Stimulated activated CD8-positive, alpha-beta memory T cell treated with anti-CD3 and anti-CD28 coated beads, Interleukin-15, amount 100 ng/mL, for 48 hours (primary cell): ENCODE results near the gene TRIM43B.
"Not testable (repeated sequence)": the region's sequence is repeated elsewhere in the genome, so short reads cannot be mapped to it uniquely, and the experiment has no call there.

ENCODE experiments used
- DNase-seq, 2 donors: peaks; one replicate each; pipeline ENCODE4 v3.0.0-alpha.2; 2020; ENCODE audit warnings: low read depth in 2 of 2

Gene TRIM43B

GRCh38 chr2:95433973-95434372, 50.6 kb downstream of the TRIM43B start:
- DNase-seq = not testable (repeated sequence)

GRCh38 chr2:95433373-95433772, 51.2 kb downstream of the TRIM43B start:
- not testable (repeated sequence) for DNase-seq

- DNase-seq = not testable (repeated sequence)
Measured at GRCh38 chr2:95429748-95430467, 54.6 kb downstream of the TRIM43B start.

DNA sequence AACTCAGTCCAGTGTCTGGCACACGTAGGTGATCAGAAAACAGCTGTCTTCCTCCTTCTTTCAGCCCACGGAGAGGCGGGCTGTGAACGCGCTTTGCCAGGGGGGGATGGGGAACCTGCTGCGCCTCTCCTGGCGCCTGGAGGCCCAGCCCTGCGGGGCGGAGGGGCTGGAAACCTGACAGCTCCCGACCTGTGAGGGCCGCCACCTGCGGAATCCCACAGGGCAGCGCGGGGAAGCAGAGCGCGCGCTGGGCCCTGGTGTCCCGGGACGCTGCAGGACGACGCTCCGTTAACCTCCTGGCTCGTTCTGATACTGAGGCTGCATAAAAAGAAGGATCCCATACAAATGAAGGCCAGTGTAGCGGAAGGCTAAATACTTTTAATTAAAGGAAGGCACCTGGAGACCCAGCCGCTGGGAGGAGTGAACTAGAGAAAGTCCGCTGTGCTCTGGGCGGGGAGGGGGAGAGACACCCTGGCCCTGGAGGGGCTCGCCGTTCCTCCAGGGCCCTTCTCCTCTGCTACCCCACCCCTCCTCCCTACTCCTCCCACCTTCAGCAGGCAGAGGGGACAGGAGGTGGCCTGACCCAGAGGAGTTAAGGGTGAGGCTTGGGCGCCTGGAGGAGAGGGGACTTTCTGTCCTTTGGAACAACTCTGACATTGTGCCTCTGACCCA, 57.2 kb downstream of the TRIM43B start:
- DNase-seq = not testable (repeated sequence)
